AG08395 (cell line): ENCODE measurements around the gene ATN1.
A peak's percentile ranks its signal among the peaks of the same experiment; 100 is the strongest.

Source experiments
- DNase-seq: peaks from one replicate; pipeline ENCODE4 v3.0.0; 2012; ENCODE audit warnings: mixed read lengths, low spot score

Gene ATN1

GRCh38 chr12:6928703-6929407 lies 1.1 kb downstream of the ATN1 start:
- no peak for DNase-seq

- no peak for DNase-seq
These were observed 2.0 kb downstream of the ATN1 start for GRCh38 chr12:6929466-6930452.

GRCh38 chr12:6932766-6933165 lies 5.0 kb downstream of the ATN1 start:
- no peak for DNase-seq

GRCh38 chr12:6934110-6934509 lies 6.4 kb downstream of the ATN1 start:
- no peak for DNase-seq

- DNase-seq: no peak
These were observed 7.8 kb downstream of the ATN1 start for GRCh38 chr12:6935371-6936193.

- no peak for DNase-seq
These were observed 8.5 kb downstream of the ATN1 start for GRCh38 chr12:6936194-6936635.

GRCh38 chr12:6936636-6937480 lies 9.1 kb downstream of the ATN1 start:
- DNase-seq: no peak

- peak; percentile 85 for DNase-seq
These were observed 10.0 kb downstream of the ATN1 start for GRCh38 chr12:6937481-6938352.

GRCh38 chr12:6938353-6939190 lies 10.8 kb downstream of the ATN1 start:
- DNase-seq: no peak

- no peak for DNase-seq
These were observed 11.4 kb downstream of the ATN1 start for GRCh38 chr12:6939191-6939540.

GRCh38 chr12:6941267-6941666 lies 13.5 kb downstream of the ATN1 start:
- DNase-seq: no peak

- no peak for DNase-seq
These were observed 14.0 kb downstream of the ATN1 start for GRCh38 chr12:6941782-6942181.

- no peak for DNase-seq
These were observed 14.5 kb downstream of the ATN1 start for GRCh38 chr12:6942331-6942665.

- DNase-seq: peak; percentile 93
These were observed 15.6 kb downstream of the ATN1 start for GRCh38 chr12:6943389-6943721.

GRCh38 chr12:6943722-6944380 lies 16.1 kb downstream of the ATN1 start, which contains the start of the genes C12orf57 and RNU7-1:
C12orf57 (plus strand) TSS chr12:6944022; CDS start chr12:6944122, 100 bp downstream.
RNU7-1 (plus strand) TSS chr12:6943816.
- peak; percentile 69 for DNase-seq

- DNase-seq: peak; percentile 93
These were observed 16.8 kb downstream of the ATN1 start for GRCh38 chr12:6944381-6945186.

GRCh38 chr12:6945613-6946012 lies 17.9 kb downstream of the ATN1 start:
- no peak for DNase-seq
